Measurements from ENCODE around the gene ADRA2C. TPM values are rescaled to one million over a fixed set of nuclear protein-coding genes. Genes with fewer than 3 reads are reported as not detected.

The ADRA2C gene
- total and polyA plus RNA-seq, 2 of the 13 experiments (the other 11 are each of a cell fraction or from before 2014, with no cell fraction given), result 15.4 to 69.7 TPM

- TF ChIP-seq ZBTB4 (CRISPR knock-in tag; IDR thresholded peaks at IDR 0.05; ENCODE audit: borderline replicate concordance), result 0 out of 2 replicates have a peak, but pooled peaks have one; percentile 53
- TF ChIP-seq ZBTB21 (CRISPR knock-in tag; IDR thresholded peaks at IDR 0.05), result no peak
- 0 out of 2 replicates have a peak, but pooled peaks have one; percentile 9 for TF ChIP-seq ZNF331 (CRISPR knock-in tag; IDR thresholded peaks at IDR 0.05)
- TF ChIP-seq PITX1 (CRISPR knock-in tag; IDR thresholded peaks at IDR 0.05), result no peak
- TF ChIP-seq MYPOP (CRISPR knock-in tag; IDR thresholded peaks at IDR 0.05), result no peak
- no peak for TF ChIP-seq TP53 (CRISPR knock-in tag; conservative IDR thresholded peaks at IDR 0.05)
- no peak for TF ChIP-seq MTA1 (CRISPR knock-in tag; IDR thresholded peaks at IDR 0.05; ENCODE audit: borderline replicate concordance)
- no peak for TF ChIP-seq ZNF276 (CRISPR knock-in tag; IDR thresholded peaks at IDR 0.05; ENCODE audit: low read depth)
- no peak for TF ChIP-seq SP4 (CRISPR knock-in tag; IDR thresholded peaks at IDR 0.05)
- TF ChIP-seq ZNF563 (CRISPR knock-in tag; IDR thresholded peaks at IDR 0.05), result no peak
- TF ChIP-seq NBN (conservative IDR thresholded peaks at IDR 0.05), result no peak
- TF ChIP-seq ZNF281 (CRISPR knock-in tag; IDR thresholded peaks at IDR 0.05; ENCODE audit: borderline replicate concordance), result 0 out of 2 replicates have a peak, but pooled peaks have one; percentile 19
- no peak for TF ChIP-seq ZNF615 (CRISPR knock-in tag; IDR thresholded peaks at IDR 0.05; ENCODE audit: borderline replicate concordance)
- no peak for TF ChIP-seq ZNF572 (CRISPR knock-in tag; IDR thresholded peaks at IDR 0.05)
- no peak for TF ChIP-seq ZNF20 (CRISPR knock-in tag; IDR thresholded peaks at IDR 0.05)
- TF ChIP-seq ZKSCAN1 (IDR thresholded peaks at IDR 0.05; ENCODE audit: low read length), result no peak
- TF ChIP-seq GZF1 (CRISPR knock-in tag; IDR thresholded peaks at IDR 0.05), result no peak
- TF ChIP-seq SNRNP70 (IDR thresholded peaks at IDR 0.05; ENCODE audit: low read depth, low read length), result no peak
- no peak for TF ChIP-seq LBX2 (CRISPR knock-in tag; IDR thresholded peaks at IDR 0.05; ENCODE audit: borderline replicate concordance)
- TF ChIP-seq ZNF83 (CRISPR knock-in tag; IDR thresholded peaks at IDR 0.05; ENCODE audit: borderline replicate concordance), result no peak
- TF ChIP-seq ZNF619 (CRISPR knock-in tag; IDR thresholded peaks at IDR 0.05), result no peak
These were observed 37.3 kb downstream of the ADRA2C start (continued) for GRCh38 chr4:3803475-3803847.

All from HepG2 (cell line).